Right ventricle myocardium superior (tissue), 1 donor: ENCODE results near the gene KCNAB1. TPM values are rescaled to one million over a fixed set of nuclear protein-coding genes. Genes with fewer than 3 reads are reported as not detected.

Experiments
- ATAC-seq: fragments of 200-7000 bp; cut with Tn5 transposase; one replicate; pipeline ENCODE4 v1.9.1; 2020; ENCODE audit warnings: mild to moderate bottlenecking; ENCODE audit not compliant: poor library complexity
- DNase-seq: peaks from one replicate; pipeline ENCODE4 v3.0.0-alpha.2; 2020
- intact Hi-C: fragments of 100-400 bp; cut with DNase I; formaldehyde crosslinking; loops from one replicate; pipeline ENCODE4 v1.11.2; 2022
- total RNA-seq: library from RNA; stranded (reverse); fragmentation: NEBNext Ultra II Directional; extraction: Animal tissue kit (Norgen Biotek cat#: 25700); gene quantifications from one replicate; pipeline ENCODE4 v1.2.1, GENCODE V29; 2021
- donor health status: DM: no; HTN: yes; CAD: no; lungs with severe emphysema.

KCNAB1 gene
- total RNA-seq, 1 donor from 2014 or later: 3.0 TPM

DNA sequence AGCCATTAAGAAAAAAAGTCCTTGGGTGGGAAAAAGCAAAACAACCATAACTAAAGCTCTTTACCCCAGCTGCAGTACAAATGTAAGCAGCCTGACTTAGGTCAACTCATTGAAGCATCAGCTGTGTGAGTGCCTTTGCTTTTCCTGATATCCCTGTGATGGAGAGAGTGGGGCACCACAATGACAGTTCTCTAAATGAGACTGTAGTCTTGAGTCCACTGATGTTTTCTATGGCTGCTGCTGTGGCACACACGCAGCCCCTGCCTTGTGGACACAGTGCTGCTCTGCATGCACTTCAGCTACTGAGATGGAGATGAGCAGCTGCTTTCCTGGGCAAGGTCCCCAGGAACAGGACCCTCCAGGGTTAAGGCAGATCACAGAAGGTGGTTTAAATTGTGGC lies 173.2 kb downstream of the KCNAB1 start:
- intact Hi-C loops: no loop called here
- DNase-seq (no peak), ATAC-seq (no peak)

DNA sequence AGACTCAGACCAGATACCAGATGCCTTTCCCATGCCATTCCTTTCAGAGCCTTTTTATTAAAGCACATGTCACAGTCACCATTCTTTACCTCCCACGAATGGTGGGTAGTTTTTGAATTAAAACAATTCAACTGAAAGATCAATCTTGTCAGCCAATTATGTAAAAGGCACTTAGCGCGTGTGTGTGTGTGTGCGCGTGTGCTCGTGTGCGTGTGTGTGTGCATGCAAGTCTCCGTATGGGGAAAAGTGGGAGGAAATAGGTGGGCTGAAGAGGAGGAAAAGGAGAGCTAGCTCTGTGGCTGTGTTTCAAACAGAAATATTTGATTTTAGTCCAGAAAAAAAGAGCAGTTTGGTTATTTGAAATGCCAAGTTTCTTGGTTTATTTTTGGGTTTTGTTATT lies 177.2 kb downstream of the KCNAB1 start:
- DNase-seq (no peak), ATAC-seq (no peak)
- intact Hi-C loops: no loop called here

DNA sequence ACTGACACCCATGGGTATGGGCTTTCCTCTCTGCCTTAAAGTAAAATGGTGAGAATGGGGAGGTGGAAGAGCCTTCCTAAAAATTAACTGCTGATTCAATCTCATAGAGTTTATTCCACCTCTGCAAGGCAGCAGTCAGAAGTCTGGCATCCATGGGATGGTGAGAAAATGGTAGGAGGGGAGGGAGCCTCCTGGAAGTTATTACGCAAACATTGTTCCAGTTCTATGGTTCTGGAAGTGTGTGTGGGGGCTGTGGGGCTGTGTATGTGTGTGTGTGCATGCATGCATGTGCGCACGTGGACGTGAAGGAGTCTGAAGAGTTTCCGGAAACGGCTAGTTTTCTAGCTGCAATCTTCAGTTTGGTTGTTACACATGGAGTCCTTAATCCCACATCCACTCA lies 177.6 kb downstream of the KCNAB1 start:
- intact Hi-C loops: no loop called here
- DNase-seq (no peak), ATAC-seq (no peak)

DNA sequence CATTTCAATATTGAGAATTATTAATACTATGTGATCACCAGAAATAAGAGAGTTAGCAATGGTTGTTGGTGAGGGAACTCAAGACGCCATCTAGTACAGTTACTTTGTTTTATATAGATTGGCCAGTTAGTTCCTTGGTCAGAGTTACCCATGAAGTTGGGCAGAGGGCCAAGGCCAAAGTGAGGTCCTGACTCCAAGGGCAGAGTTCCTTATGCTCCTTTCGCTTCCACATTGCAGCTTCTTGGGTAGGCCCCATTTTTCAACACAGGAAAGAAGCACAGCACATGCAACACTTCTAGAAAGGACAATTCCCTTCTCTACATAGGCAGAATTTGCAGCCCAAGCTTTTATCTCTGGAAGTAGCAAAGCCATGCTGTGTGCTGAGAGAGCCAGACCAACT lies 178.6 kb downstream of the KCNAB1 start:
- peak; percentile 63 for ATAC-seq
- peak; percentile 69 for DNase-seq
- intact Hi-C loops: no loop called here

DNA sequence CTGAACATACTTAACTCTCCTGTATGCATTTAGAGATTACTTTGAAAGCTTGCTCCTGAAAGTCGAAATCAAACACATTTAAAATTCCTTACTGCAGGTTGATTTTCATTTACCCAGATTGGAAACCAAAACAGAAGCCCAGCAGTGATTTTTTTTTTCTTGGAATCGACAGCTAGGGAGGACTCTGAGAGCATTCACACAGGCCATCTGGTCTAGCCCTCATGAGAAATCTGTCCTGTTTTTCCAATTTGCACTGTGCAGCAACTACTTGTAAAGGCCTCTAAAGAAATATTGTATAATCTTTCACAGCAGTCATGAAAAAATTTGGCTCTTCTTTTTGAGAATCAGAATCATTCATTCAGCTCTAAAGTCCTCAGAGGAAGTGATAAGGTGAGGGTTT lies 179.2 kb downstream of the KCNAB1 start:
- ATAC-seq: peak; percentile 59
- no peak for DNase-seq
- intact Hi-C loops: no loop called here

DNA sequence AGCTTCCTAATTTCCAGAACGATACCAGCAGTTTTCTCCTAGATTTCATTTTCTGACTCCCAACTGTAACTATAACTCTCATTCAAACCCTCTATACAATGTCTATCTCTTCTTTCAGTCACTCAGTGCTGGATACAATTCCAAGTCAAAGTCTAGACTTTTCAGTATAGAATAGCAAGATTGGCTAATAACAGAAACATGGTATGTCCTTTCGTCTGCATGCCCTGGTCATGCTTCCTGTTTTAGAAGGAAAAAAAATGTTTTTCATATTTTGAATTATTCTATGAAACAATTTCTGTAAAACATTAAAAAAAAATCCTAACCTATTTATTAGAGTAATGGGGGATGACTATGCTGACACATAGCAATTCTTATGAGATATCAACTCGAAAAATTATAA lies 180.0 kb downstream of the KCNAB1 start:
- no peak for ATAC-seq
- intact Hi-C loops: no loop called here
- DNase-seq: no peak

DNA sequence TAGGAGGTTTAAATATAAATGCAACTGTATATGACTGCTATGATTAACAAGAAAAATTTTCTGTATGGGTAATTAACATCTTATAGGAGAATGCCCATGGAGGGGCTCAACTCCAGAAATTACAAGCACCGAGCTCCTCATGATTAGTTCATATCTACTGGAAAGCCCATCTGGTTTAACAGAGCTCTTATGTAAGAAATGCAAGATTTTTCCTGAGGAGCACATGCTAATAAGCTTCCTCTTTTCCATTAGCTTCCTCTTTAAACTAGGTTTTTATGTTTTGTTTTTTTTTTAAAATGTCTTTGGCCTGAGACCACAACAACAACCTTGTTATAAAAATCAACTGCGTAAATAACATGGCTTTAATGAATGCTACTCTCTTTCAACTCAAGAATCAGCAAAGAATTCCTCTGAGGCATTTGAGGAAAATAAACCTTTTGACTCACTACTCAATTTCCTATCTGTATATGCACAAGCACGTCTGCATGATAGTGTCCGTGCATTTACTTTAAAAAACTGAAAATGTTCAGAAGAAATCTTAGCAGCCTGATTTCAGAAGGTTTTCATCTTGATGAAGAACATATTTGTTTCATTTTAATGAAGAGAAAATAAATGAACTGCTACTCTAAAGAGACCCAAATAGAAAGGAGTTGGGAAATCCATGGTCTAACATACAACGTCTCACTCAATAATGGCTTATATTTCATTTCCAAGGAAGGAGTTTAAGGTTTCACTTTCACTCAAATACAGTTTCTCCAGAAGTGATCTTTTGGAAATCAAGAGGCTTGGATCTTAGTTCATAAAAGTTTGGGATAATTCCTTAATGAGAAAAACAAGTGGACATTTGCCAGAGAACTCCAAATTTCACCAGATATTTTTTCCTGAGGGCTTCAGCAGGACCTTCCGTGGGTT lies 180.8 kb downstream of the KCNAB1 start:
- ATAC-seq (peak; percentile 62), DNase-seq (no peak)
- intact Hi-C loops: no loop called here

DNA sequence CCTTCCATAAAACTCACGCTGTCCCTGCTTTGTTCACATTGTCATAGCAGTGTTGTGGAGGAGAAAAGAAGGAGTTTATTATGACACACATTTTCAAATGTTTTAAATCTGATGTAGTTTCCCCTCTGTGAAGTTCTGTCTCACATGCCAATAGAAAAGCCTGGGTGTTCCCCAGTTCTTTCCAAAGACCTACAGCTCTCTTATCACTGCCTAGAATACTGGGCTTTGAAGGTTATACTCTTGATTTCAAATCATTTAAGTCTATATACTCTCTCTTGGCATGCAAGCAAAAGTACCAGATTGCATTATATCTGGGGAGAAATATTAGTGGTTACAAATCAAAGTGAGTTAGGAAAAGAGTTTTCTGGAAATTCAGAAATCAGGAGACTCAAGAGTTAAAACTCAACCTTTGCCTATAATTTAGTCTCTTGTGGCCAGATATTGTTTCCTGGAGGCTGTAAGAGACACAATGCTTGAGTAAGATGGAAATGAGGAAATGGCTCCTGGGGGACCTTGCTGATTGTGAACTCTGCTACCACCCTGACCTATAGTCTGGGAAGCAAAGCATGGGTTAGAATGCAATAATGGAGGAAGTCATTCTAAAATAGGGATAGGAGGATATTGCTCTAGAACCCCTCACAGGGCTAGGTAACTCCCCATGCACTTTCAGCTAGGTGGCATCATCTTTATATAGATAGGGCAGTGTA lies 182.8 kb downstream of the KCNAB1 start:
- DNase-seq (no peak), ATAC-seq (no peak)
- intact Hi-C loops: no loop called here

DNA sequence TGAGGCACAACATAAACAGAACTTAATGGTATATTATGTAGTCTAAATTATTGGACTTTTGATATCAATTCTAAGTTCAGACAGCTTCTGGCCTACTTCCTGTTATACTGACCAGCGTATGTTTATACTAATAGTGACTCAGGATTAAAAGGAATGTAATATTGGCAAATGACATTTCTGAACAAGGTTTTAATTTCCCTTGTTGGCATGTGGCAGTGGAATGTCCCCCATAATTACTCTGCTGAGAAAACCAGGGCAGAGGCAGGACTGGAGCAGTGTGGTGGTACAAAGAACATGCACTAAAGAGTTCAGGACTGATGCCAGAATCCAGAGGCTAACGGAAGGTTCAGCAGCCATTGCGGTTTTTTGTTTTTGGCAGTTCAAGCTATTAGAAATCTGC lies 184.0 kb downstream of the KCNAB1 start:
- intact Hi-C loops: no loop called here
- ATAC-seq (no peak), DNase-seq (no peak)

DNA sequence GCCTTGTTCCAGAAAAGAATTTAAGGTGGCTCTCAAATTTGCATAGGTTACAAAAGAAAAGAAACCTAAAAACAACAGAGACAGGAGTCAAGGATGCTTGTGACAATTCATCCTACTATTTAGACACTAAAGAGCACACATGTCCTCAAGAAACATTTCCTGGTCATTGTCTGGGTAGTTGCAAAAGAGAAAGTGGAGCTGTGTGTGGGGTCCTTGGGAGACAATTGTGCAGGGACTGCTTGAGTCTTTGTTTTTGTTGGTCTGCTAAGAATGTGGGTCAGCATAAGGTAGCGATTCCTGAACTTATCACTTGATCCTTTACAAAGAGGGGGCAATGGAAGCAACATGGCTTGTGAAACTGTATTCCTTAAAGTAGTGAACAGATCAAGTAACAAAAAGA lies 185.3 kb downstream of the KCNAB1 start:
- intact Hi-C loops: no loop called here

DNA sequence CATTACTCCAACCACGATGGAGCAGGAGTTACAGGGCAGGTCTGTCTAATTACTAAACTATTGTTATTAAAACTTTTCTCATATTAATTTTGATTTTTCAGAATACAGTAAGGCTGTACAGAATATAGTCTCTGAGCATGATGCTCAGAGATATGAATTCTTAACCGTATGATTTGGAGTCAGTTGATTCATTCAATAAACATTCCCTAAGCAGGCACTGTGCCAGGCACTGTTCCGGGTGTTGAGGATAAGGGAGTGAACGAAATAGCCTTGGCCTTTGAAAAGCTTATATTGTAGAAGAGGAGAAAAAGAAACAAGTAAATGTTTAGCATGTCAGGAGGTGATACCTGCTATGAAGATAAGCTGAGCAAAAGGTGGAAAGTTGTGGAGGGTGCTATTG lies 187.3 kb downstream of the KCNAB1 start:
- intact Hi-C loops: no loop called here
- ATAC-seq (peak; percentile 63), DNase-seq (peak; percentile 75)

More for the DNA sequence above, 185.3 kb downstream of the KCNAB1 start:
- no peak for DNase-seq
- ATAC-seq: no peak

DNA sequence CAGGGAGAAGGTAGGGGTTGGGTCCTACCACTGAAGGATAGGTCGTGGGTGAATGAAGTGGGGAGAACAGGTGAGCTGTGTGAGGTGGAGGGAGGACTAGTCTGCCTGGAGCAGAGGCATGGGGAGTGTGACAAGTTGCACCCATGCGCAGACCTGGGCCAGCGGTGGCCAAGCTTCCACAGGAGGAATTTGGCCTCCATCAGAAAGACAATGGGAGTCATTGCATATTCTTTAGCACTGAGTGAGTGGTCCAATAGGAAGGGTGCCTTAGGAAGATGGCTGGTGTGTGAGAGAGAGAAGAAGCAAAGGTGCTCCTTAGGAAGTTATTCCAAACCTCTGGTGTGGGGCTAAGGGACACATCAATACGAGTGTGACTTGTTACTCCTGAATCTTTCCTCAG lies 191.1 kb downstream of the KCNAB1 start:
- DNase-seq: no peak
- intact Hi-C loops: no loop called here
- ATAC-seq: no peak

DNA sequence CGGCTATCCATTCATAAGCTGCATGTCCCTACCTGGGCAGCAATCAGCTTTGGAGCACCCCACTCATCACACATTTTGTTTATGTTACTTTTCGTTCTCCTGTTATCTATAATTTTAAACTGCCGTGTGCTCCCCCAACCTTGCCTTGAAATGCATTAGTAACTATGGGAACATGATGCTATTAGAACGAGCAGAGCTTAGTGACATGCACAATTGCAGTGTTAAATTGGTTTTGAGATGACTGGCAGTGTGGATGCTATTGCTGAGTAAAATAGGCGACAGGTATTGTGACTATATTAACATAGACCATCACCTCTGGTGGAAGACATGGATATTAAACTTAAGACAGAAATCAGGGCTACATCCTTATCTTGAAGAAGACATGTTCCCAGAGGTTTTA lies 191.6 kb downstream of the KCNAB1 start:
- intact Hi-C loops: no loop called here
- DNase-seq: no peak
- no peak for ATAC-seq

DNA sequence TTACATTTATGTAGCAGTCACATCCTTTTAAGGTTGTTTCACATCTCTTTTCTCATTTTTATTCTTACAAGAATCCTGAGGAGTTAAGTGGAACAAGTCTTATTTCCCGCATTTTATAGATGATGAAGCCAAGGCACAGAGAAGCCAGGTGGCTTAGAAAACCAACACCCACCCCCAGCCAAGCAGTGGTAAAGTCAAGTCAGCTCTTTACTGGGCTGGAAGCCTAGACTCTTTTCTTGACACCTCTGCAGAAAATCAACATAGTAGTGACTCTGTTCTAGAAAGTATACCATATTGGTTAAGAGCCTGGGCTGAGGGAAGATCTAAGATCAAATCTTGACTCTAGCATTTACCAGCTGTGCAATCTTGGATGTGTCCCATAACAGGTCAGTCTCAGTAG lies 195.7 kb downstream of the KCNAB1 start:
- ATAC-seq (no peak), DNase-seq (no peak)
- intact Hi-C loops: no loop called here

DNA sequence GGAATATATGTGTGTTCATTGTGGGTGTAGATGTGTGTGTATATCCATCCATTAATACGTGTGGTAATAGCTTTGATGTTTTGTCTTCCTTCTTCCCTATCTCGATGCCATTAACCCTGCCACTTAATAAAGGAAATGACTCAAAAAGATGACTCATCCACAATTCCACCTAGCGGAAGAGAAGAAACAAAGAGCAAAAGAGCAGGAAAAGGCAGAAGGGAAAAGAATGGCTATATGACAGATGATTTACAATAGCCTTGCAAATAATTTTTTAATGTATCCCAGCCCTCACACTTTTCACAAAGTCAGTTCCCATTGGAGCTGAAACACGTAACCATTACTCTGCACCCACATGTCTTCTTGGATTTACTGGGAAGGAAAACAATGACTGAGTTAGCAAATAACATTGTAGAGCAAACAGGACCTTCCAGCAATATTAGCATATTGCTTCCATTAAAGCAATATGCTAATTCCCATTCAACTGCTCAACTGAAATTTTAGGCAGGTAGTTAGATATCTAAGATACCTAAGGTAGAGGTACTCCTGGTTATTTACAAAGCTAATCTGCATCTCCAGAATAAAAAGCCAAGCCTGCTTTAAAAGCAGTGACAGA lies 197.2 kb downstream of the KCNAB1 start:
- no peak for ATAC-seq
- no peak for DNase-seq
- intact Hi-C loops: no loop called here

DNA sequence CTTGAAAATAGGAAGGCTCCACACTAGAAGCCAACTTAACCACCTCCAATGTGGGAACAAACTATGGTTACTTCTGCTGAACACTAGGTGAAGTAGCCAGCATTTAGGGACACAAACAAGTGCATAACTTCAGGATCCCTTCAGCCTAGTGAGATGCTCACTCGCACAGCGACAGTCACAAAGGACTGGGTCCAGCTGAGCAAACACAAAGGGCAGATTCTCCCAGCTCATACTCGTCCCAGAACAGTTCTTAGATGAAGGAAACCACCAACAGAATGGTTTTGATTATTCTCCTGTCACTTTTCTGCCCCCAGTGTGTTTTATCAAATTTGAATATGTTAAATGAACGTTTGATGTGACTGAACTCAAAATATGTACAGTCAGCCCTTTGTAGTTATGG lies 201.6 kb downstream of the KCNAB1 start:
- DNase-seq: no peak
- intact Hi-C loops: no loop called here
- no peak for ATAC-seq

DNA sequence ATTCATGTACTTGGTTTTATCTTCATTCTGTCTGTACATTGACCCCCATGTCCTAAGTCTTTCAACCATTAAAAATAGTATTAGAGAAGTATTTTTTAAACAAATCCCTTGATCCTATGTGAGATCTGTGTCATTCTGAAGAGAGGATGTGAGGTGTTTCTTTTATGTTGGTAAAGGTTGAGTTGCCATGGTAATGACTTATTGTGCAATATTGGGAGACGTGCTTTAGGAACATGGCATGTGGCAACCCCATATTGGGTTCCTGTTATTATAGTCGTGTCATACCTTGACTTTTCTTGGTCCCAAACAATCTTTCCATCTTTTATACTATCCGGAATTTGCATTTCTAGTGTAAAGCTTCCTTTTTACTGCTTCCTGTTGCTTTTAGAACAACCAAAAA lies 203.1 kb downstream of the KCNAB1 start:
- intact Hi-C loops: no loop called here
- DNase-seq: no peak
- ATAC-seq: no peak

DNA sequence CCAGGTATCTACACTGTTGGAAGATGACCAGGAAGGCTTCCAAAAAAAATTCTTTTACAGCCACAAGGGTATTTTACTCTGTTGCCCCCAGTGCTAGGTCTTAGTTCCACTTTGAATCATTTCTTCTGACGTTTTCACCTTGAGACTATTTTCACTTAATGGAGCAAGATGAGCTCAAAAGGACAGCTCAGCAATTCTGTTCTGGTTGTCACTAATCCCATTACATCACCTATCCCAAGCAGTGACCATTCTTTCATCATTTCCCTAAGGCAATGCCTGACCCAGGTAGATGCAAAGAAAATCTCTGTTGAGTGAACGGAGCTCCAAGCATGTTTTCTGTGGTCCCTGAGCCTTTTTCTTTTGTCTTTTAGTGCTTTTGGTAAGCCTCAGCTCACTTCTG lies 210.0 kb downstream of the KCNAB1 start:
- intact Hi-C loops: no loop called here
- ATAC-seq (no peak), DNase-seq (no peak)

DNA sequence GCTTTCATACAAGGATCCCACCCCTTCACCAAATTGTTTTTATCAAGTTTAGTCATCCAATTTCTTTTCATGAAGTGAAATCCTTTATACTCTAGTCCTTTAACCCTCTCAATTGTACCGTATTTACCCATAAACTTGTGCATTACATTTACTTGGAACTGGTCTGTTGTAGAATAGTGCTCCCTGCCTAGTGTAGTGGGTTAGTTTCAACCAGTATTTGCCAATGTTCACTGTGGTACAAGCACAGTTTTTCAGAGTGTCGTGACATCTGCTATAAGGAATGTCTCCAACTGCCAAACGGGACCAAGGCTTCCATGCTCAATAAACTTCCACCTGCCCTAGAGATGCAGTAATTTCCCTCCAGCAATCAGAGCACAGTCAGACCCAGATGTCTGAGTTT lies 211.9 kb downstream of the KCNAB1 start:
- intact Hi-C loops: no loop called here
- no peak for ATAC-seq
- no peak for DNase-seq
